DOHH2 (cell line): Measurements from ENCODE around the gene RPTOR.

Experiments used
- H3F3A ChIP-seq: fragments of 200-600 bp; sonication (generic), shearing (Covaris generic); 2 replicates; pipeline ENCODE4 v1.6.0; 2016; ENCODE audit warnings: antibody characterized with exemption, mild to moderate bottlenecking; ENCODE audit not compliant: control insufficient read depth, insufficient read depth
- H3K27ac ChIP-seq: fragments of 200-600 bp; sonication (generic); 2 replicates; pipeline ENCODE4 v1.5.1; 2014; ENCODE audit warnings: low read depth, mild to moderate bottlenecking, low read length, moderate library complexity
- H3K27me3 ChIP-seq: fragments of 200-600 bp; sonication (generic); 2 replicates; pipeline ENCODE4 v1.6.1; 2014; ENCODE audit warnings: mild to moderate bottlenecking, low read length, mixed read lengths; ENCODE audit not compliant: control insufficient read depth
- H3K36me3 ChIP-seq: fragments of 200-600 bp; sonication (generic); 2 replicates; pipeline ENCODE4 v1.6.1; 2014; ENCODE audit warnings: mild to moderate bottlenecking, low read length, moderate library complexity, mixed read lengths; ENCODE audit not compliant: control insufficient read depth
- H3K4me1 ChIP-seq: fragments of 200-600 bp; sonication (generic); 2 replicates; pipeline ENCODE4 v1.6.1; 2014; ENCODE audit warnings: mild to moderate bottlenecking, low read length, mixed read lengths; ENCODE audit not compliant: control insufficient read depth
- H3K4me2 ChIP-seq: fragments of 200-600 bp; sonication (generic); 2 replicates; pipeline ENCODE4 v1.6.0; 2014; ENCODE audit warnings: mild to moderate bottlenecking, low read length, moderate library complexity
- H3K4me3 ChIP-seq: fragments of 200-600 bp; sonication (generic); 2 replicates; pipeline ENCODE4 v1.5.1; 2014; ENCODE audit warnings: mild to moderate bottlenecking, low read length, mixed read lengths
- H3K79me2 ChIP-seq: fragments of 200-600 bp; sonication (generic); 2 replicates; pipeline ENCODE4 v1.6.1; 2014; ENCODE audit warnings: mild to moderate bottlenecking, low read length, mixed read lengths; ENCODE audit not compliant: control insufficient read depth
- H3K9me2 ChIP-seq: fragments of 200-600 bp; sonication (generic); replicated peaks from 2 replicates; pipeline ENCODE4 v1.6.1; 2014; ENCODE audit warnings: mild to moderate bottlenecking, low read length, mixed read lengths; ENCODE audit not compliant: control insufficient read depth
- H3K9me3 ChIP-seq: fragments of 200-600 bp; sonication (generic); 2 replicates; pipeline ENCODE4 v1.6.1; 2014; ENCODE audit warnings: antibody characterized with exemption, low read length, mixed read lengths; ENCODE audit not compliant: control insufficient read depth, insufficient read depth
- H4K20me1 ChIP-seq: fragments of 200-600 bp; sonication (generic); 2 replicates; pipeline ENCODE4 v1.6.0; 2014; ENCODE audit warnings: low read depth, mild to moderate bottlenecking, antibody characterized with exemption, low read length, moderate library complexity; ENCODE audit not compliant: control insufficient read depth, insufficient read depth
- CTCF ChIP-seq: fragments of 200-600 bp; sonication (generic); IDR thresholded peaks from one replicate; pipeline ENCODE4 v1.5.1; 2014; ENCODE audit warnings: antibody characterized with exemption, mild to moderate bottlenecking, low read depth, low read length; ENCODE audit not compliant: poor library complexity, severe bottlenecking
- EZH2phosphoT487 ChIP-seq: fragments of 200-600 bp; sonication (generic); IDR thresholded peaks from 2 replicates; pipeline ENCODE4 v1.6.1; 2017; ENCODE audit warnings: borderline replicate concordance, mild to moderate bottlenecking, antibody characterized with exemption, low read length, moderate library complexity, mixed read lengths

Gene RPTOR, protein sequence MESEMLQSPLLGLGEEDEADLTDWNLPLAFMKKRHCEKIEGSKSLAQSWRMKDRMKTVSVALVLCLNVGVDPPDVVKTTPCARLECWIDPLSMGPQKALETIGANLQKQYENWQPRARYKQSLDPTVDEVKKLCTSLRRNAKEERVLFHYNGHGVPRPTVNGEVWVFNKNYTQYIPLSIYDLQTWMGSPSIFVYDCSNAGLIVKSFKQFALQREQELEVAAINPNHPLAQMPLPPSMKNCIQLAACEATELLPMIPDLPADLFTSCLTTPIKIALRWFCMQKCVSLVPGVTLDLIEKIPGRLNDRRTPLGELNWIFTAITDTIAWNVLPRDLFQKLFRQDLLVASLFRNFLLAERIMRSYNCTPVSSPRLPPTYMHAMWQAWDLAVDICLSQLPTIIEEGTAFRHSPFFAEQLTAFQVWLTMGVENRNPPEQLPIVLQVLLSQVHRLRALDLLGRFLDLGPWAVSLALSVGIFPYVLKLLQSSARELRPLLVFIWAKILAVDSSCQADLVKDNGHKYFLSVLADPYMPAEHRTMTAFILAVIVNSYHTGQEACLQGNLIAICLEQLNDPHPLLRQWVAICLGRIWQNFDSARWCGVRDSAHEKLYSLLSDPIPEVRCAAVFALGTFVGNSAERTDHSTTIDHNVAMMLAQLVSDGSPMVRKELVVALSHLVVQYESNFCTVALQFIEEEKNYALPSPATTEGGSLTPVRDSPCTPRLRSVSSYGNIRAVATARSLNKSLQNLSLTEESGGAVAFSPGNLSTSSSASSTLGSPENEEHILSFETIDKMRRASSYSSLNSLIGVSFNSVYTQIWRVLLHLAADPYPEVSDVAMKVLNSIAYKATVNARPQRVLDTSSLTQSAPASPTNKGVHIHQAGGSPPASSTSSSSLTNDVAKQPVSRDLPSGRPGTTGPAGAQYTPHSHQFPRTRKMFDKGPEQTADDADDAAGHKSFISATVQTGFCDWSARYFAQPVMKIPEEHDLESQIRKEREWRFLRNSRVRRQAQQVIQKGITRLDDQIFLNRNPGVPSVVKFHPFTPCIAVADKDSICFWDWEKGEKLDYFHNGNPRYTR (N-terminal part only)

GRCh38 chr17:80544655-80545498, at the start of gene RPTOR:
RPTOR (plus strand) TSS chr17:80544838; CDS start chr17:80545630, 792 bp downstream.
- Histone ChIP-seq H3K27ac (peak within 1 kb of the TSS; percentile 16; the same call in 1 of the 2 replicates), H3K36me3 (peaks cover 17% of the 10 kb centered on the region), H3K79me2 (peaks cover 53% of the 10 kb centered on the region), H3K4me1 (peaks cover 17% of the 10 kb centered on the region), H3K9me3 (no peaks in the 10 kb centered on the region), H4K20me1 (peaks cover 7% of the 10 kb centered on the region; the same call in 1 of the 2 replicates), H3K9me2 (no peaks in the 10 kb centered on the region), H3F3A (no peaks in the 10 kb centered on the region), H3K4me3 (peak within 1 kb of the TSS; percentile 98), H3K27me3 (no peaks in the 10 kb centered on the region), H3K4me2 (peak within 1 kb of the TSS; percentile 75)
- no peak for TF ChIP-seq CTCF
- TF ChIP-seq EZH2phosphoT487, result no peak

GRCh38 chr17:80497726-80498241, 46.9 kb upstream of the RPTOR start:
- H3K27me3 ChIP-seq, result no peaks in the 10 kb centered on the region
- no peaks in the 10 kb centered on the region for H3K9me2 ChIP-seq
- H3K9me3 ChIP-seq, result no peaks in the 10 kb centered on the region
- H3K79me2 ChIP-seq, result no peaks in the 10 kb centered on the region
- TF ChIP-seq CTCF, result no peak
- TF ChIP-seq EZH2phosphoT487, result no peak
- no peak overlapping the region for H3K27ac ChIP-seq
- H3K4me1 ChIP-seq, result no peaks in the 10 kb centered on the region
- H3F3A ChIP-seq, result no peaks in the 10 kb centered on the region
- H3K36me3 ChIP-seq, result no peaks in the 10 kb centered on the region
- H3K4me2 ChIP-seq, result no peak overlapping the region
- H3K4me3 ChIP-seq, result no peak overlapping the region
- no peaks in the 10 kb centered on the region for H4K20me1 ChIP-seq

- no peaks in the 10 kb centered on the region for H3F3A ChIP-seq
- no peaks in the 10 kb centered on the region for H3K9me3 ChIP-seq
- H3K27ac ChIP-seq, result no peak overlapping the region
- H3K27me3 ChIP-seq, result no peaks in the 10 kb centered on the region
- no peaks in the 10 kb centered on the region for H3K4me1 ChIP-seq
- H3K4me2 ChIP-seq, result no peak overlapping the region
- TF ChIP-seq EZH2phosphoT487, result no peak
- no peak for TF ChIP-seq CTCF
- no peak overlapping the region for H3K4me3 ChIP-seq
- H3K9me2 ChIP-seq, result no peaks in the 10 kb centered on the region
- H3K79me2 ChIP-seq, result no peaks in the 10 kb centered on the region
- no peaks in the 10 kb centered on the region for H3K36me3 ChIP-seq
- no peaks in the 10 kb centered on the region for H4K20me1 ChIP-seq
These were observed 46.3 kb upstream of the RPTOR start for GRCh38 chr17:80498242-80498919.
